HepG2 (cell line): ENCODE results near the gene CYP2J2.

Source experiments
- CHD4 ChIP-seq: fragments of 200-600 bp; sonication (generic); IDR thresholded peaks from 2 replicates; pipeline ENCODE4 v1.7.0; 2017; ENCODE audit warnings: mild to moderate bottlenecking, low read length, borderline replicate concordance
- DPF2 ChIP-seq: sonication (generic); formaldehyde crosslinking; IDR thresholded peaks from 2 replicates; pipeline ENCODE4 v1.4.0; 2020; ENCODE audit warnings: mild to moderate bottlenecking, low read depth, missing genetic modification reagents, borderline replicate concordance
- EP300 ChIP-seq, 3 experiments: sonication (generic) in 1 of 3; formaldehyde crosslinking in 1 of 3; IDR thresholded peaks; 2 replicates each; pipeline versions ENCODE4 v1.5.1 to v1.6.1; 2011 to 2020; ENCODE audit warnings: low read depth in 2 of 3, low read length in 2 of 3, borderline replicate concordance in 1 of 3, improper control_type of control experiment in 1 of 3, mild to moderate bottlenecking in 1 of 3, missing genetic modification reagents in 1 of 3, moderate library complexity in 1 of 3
- SUZ12 ChIP-seq: fragments of 150-350 bp; IDR thresholded peaks from 2 replicates; pipeline ENCODE4 v1.6.1; 2014; ENCODE audit warnings: low read depth, low read length
- YY1 ChIP-seq: IDR thresholded peaks from 2 replicates; pipeline ENCODE4 v1.6.1; 2011; ENCODE audit warnings: low read length, low read depth, moderate library complexity, mild to moderate bottlenecking; ENCODE audit not compliant: insufficient read depth, insufficient replicate concordance
- ZNF44 ChIP-seq: sonication (generic); formaldehyde crosslinking; IDR thresholded peaks from 2 replicates; pipeline ENCODE4 v1.5.1; 2020; ENCODE audit warnings: mild to moderate bottlenecking, missing genetic modification reagents
- TF ChIP-seq, protein P1 (sequence below): sonication (generic); formaldehyde crosslinking; IDR thresholded peaks from 2 replicates; pipeline ENCODE4 v1.4.0; 2020; ENCODE audit warnings: missing genetic modification reagents, mild to moderate bottlenecking, borderline replicate concordance
- TF ChIP-seq, protein P2 (sequence below): sonication (generic); formaldehyde crosslinking; IDR thresholded peaks from 2 replicates; pipeline ENCODE4 v1.5.0; 2020; ENCODE audit warnings: mild to moderate bottlenecking, missing genetic modification reagents, moderate library complexity
- TF ChIP-seq, protein P3 (sequence below): sonication (generic); formaldehyde crosslinking; IDR thresholded peaks from 2 replicates; pipeline ENCODE4 v1.5.1; 2020; ENCODE audit warnings: missing genetic modification reagents, mild to moderate bottlenecking, borderline replicate concordance

DNA sequence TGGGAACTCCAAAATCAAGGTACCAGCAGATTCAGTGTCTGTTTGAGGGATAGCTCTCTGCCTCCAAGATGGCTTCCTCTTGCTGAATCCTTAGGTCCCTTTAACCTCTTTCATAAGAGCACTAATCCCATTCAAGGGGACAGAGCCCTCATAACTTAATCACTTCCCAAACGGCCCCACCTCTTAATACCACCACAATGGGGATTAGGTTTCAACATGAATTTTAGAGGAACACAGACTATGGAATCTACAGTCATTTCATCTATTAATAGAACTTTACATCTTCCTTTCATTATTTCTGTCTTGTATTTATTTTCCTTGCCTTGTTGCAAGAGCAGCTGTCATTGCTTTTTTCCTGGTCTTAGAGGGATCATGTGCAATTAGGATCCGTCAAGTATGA, 81.5 kb downstream of the CYP2J2 start:
- TF ChIP-seq YY1 (no peak), ZNF44 (no peak), DPF2 (CRISPR knock-in tag) (no peak), SUZ12 (no peak), CHD4 (no peak), EP300 (IDR thresholded peaks at IDR 0.05; ENCODE audit: low read depth in 2 of 2, low read length in 2 of 2) (no peak), EP300 (CRISPR knock-in tag; IDR thresholded peaks at IDR 0.05; ENCODE audit: borderline replicate concordance) (no peak)
- TF ChIP-seq, protein P1, sequence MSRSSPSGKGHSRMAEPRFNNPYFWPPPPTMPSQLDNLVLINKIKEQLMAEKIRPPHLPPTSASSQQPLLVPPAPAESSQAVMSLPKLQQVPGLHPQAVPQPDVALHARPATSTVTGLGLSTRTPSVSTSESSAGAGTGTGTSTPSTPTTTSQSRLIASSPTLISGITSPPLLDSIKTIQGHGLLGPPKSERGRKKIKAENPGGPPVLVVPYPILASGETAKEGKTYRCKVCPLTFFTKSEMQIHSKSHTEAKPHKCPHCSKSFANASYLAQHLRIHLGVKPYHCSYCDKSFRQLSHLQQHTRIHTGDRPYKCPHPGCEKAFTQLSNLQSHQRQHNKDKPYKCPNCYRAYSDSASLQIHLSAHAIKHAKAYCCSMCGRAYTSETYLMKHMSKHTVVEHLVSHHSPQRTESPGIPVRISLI (CRISPR knock-in tag): no peak
- TF ChIP-seq, protein P2, sequence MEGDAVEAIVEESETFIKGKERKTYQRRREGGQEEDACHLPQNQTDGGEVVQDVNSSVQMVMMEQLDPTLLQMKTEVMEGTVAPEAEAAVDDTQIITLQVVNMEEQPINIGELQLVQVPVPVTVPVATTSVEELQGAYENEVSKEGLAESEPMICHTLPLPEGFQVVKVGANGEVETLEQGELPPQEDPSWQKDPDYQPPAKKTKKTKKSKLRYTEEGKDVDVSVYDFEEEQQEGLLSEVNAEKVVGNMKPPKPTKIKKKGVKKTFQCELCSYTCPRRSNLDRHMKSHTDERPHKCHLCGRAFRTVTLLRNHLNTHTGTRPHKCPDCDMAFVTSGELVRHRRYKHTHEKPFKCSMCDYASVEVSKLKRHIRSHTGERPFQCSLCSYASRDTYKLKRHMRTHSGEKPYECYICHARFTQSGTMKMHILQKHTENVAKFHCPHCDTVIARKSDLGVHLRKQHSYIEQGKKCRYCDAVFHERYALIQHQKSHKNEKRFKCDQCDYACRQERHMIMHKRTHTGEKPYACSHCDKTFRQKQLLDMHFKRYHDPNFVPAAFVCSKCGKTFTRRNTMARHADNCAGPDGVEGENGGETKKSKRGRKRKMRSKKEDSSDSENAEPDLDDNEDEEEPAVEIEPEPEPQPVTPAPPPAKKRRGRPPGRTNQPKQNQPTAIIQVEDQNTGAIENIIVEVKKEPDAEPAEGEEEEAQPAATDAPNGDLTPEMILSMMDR (CRISPR knock-in tag): no peak
- TF ChIP-seq, protein P3, sequence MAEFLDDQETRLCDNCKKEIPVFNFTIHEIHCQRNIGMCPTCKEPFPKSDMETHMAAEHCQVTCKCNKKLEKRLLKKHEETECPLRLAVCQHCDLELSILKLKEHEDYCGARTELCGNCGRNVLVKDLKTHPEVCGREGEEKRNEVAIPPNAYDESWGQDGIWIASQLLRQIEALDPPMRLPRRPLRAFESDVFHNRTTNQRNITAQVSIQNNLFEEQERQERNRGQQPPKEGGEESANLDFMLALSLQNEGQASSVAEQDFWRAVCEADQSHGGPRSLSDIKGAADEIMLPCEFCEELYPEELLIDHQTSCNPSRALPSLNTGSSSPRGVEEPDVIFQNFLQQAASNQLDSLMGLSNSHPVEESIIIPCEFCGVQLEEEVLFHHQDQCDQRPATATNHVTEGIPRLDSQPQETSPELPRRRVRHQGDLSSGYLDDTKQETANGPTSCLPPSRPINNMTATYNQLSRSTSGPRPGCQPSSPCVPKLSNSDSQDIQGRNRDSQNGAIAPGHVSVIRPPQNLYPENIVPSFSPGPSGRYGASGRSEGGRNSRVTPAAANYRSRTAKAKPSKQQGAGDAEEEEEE (CRISPR knock-in tag): no peak
